ENCODE data around the gene NINL. TPM values are rescaled to one million over a fixed set of nuclear protein-coding genes. Genes with fewer than 3 reads are reported as not detected.
A peak's percentile ranks its signal among the peaks of the same experiment; 100 is the strongest.

NINL gene
- total and polyA plus RNA-seq, 2 of the 8 experiments (the other 6 are each of a cell fraction or from before 2014, with no cell fraction given), result 15.3 to 30.0 TPM

DNA sequence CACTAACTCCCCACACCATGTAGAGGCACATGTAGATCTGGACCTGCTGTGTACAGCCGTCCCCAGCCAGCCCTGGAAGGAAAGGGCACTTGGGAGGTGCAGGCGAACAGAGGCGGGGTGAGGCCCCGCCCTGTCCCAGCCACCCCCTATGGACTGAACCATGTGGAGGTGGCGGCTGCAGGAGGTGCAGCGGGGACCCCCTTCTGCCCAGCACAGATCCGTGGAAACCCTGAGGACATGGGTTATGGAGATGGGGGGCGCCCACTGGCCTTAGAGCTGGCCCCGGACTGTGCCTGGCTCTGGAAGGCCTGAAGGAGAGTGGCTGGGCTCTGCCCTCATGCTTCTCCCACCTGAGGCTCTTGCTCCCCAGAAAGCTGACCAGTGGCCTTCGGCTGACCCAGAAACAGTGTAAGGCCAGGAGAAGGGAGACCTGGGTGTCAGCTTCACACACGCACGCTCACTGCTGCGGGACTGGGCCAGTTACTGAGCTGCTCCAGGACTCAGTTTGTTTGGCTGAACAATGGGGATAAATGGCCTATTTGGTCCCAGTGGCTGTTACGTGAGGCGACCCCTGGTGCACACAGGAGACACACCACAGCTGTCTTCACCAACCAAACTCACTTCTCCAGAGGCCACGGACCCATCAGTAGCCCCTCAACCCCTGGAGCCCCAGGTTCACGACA, 90.7 kb downstream of the NINL start:
- FAIRE-seq, result no peak
- Histone ChIP-seq H3K23me2 (ENCODE audit: low read depth, low read length) (no peaks in the 10 kb centered on the region), H4K20me1 (replicated peaks in 1 of 2; ENCODE audit: control insufficient read depth in 1 of 2, insufficient read depth in 2 of 2, low read length in 2 of 2) (peaks cover 0 to 4% of the 10 kb centered on the region in 2 experiments), H3K56ac (replicated peaks; ENCODE audit: insufficient read length, low read depth, low read length) (no peak overlapping the region), H3K18ac (ENCODE audit: extremely low read depth, low read length) (no peak overlapping the region), H3K23ac (ENCODE audit: insufficient read length) (no peak overlapping the region), H3K14ac (ENCODE audit: insufficient read length) (no peak overlapping the region), H2BK20ac (ENCODE audit: low read length) (0 out of 2 replicates have a peak overlapping the region, but pooled peaks have one; percentile 61), H2BK120ac (replicated peaks; ENCODE audit: low read depth, low read length) (no peak overlapping the region), H3K4me2 (ENCODE audit: insufficient read depth in 1 of 2, low read depth in 2 of 2, low read length in 2 of 2) (no peak overlapping the region), H2BK12ac (ENCODE audit: low read depth, low read length) (no peak overlapping the region), H3K9me3 (ENCODE audit: insufficient read depth in 2 of 2, low read depth in 1 of 2, low read length in 1 of 2) (no peaks in the 10 kb centered on the region), H4K91ac (replicated peaks; ENCODE audit: insufficient read length, low read length) (no peak overlapping the region), H3K4me3 (ENCODE audit: extremely low read depth in 1 of 4, insufficient read depth in 2 of 4, low read depth in 3 of 4, low read length in 4 of 4) (no peak overlapping the region), H3K27ac (ENCODE audit: low read depth, low read length) (no peak overlapping the region), H2BK15ac (ENCODE audit: low read length) (no peak overlapping the region), H3K36me3 (ENCODE audit: control insufficient read depth in 2 of 4, insufficient read depth in 4 of 4, low read length in 3 of 4) (no peaks in the 10 kb centered on the region; a peak in 1 of 8 replicates), H2AFZ (ENCODE audit: low read length) (no peak overlapping the region), H3K79me2 (ENCODE audit: control insufficient read depth in 1 of 2, insufficient read depth in 2 of 2, low read length in 2 of 2) (no peaks in the 10 kb centered on the region), H3K4ac (replicated peaks; ENCODE audit: insufficient read length, low read depth, low read length) (no peak overlapping the region), H2AK5ac (ENCODE audit: low read depth, low read length) (no peak overlapping the region), H3K79me1 (ENCODE audit: low read depth, low read length) (no peaks in the 10 kb centered on the region), H2BK5ac (ENCODE audit: low read depth, low read length) (no peak overlapping the region; the same call in 1 of the 2 replicates), H4K8ac (ENCODE audit: extremely low read depth, insufficient read depth, low read length) (no peak overlapping the region), H3K27me3 (replicated peaks in 1 of 4; ENCODE audit: control insufficient read depth in 3 of 4, extremely low read depth in 1 of 4, insufficient read depth in 3 of 4, low read length in 3 of 4) (no peaks in the 10 kb centered on the region), H3K4me1 (replicated peaks in 1 of 4; ENCODE audit: control insufficient read depth in 3 of 4, insufficient read depth in 4 of 4, low read length in 3 of 4) (peaks cover 0 to 11% (median 8%) of the 10 kb centered on the region in 4 experiments; a peak in 6 of 7 replicates), H3K9ac (replicated peaks in 1 of 4; ENCODE audit: extremely low read depth in 1 of 4, low read depth in 3 of 4, low read length in 3 of 4) (no peak overlapping the region), H4K5ac (ENCODE audit: insufficient read length, low read depth, low read length) (no peak overlapping the region)
- 90% methylated on average over 17 of the region's 17 CpGs; no CpG with 5 or more reads in 1 of the 2 experiments for WGBS, 2 experiments (ENCODE audit: extremely low coverage in 1 of 2, insufficient coverage in 1 of 2, insufficient read length in 1 of 2, insufficient replicate concordance in 2 of 2, low coverage in 1 of 2, low lambda C conversion rate in 2 of 2, missing lambda C conversion rate in 1 of 2)
- DNase-seq (ENCODE audit: low read depth in 1 of 2, low spot score in 2 of 2), result no peak
- ChIA-PET POLR2A (ENCODE audit: partially characterized antibody) (interaction anchor here (0.7 kb wide), 1 partner anchor 9 kb away, joined by 3 read pairs; no protein-coding TSS in a partner anchor), CTCF (ENCODE audit: partially characterized antibody) (interaction anchor here (1.4 to 2.1 kb wide), 2 partner anchors 24 to 45 kb away, joined by 9 to 10 read pairs; no protein-coding TSS in a partner anchor)
- no peak for TF ChIP-seq CTBP2 (IDR thresholded peaks at IDR 0.05; ENCODE audit: borderline replicate concordance, insufficient read depth, insufficient read length, low read length)
- TF ChIP-seq EGR1 (IDR thresholded peaks at IDR 0.05; ENCODE audit: borderline replicate concordance, low read depth, low read length), result no peak
- no peak for TF ChIP-seq SIRT6 (IDR thresholded peaks at IDR 0.05; ENCODE audit: low read length)
- TF ChIP-seq MAFK (IDR thresholded peaks at IDR 0.05; ENCODE audit: low read depth, low read length), result no peak
